Tibial artery (tissue), 4 donors: ENCODE results near the gene SPAG6.

Experiments
- DNase-seq, 2 donors: peaks; one replicate each; pipeline ENCODE4 v3.0.0-alpha.2; 2019
- H3K27ac ChIP-seq, 2 donors: fragments of 200-600 bp; sonication (generic) in 1 of 2; 1 replicate in 1 of 2; 2 replicates in 1 of 2; pipeline ENCODE4 v1.5.1; 2018 to 2019; ENCODE audit warnings: mild to moderate bottlenecking in 1 of 2
- H3K27me3 ChIP-seq, 2 donors: fragments of 200-600 bp; sonication (generic) in 1 of 2; one replicate each; pipeline versions ENCODE4 v1.5.1 to v1.6.0; 2016 to 2019
- H3K36me3 ChIP-seq, 3 donors: fragments of 200-600 bp; sonication (generic) in 2 of 3; one replicate each; pipeline ENCODE4 v1.5.1; 2016 to 2019; ENCODE audit warnings: mild to moderate bottlenecking in 2 of 3
- H3K4me1 ChIP-seq, 4 donors: fragments of 200-600 bp; sonication (generic) in 2 of 4; 1 replicate in 3 of 4; 2 replicates in 1 of 4; pipeline ENCODE4 v1.5.1; 2016 to 2019
- H3K4me3 ChIP-seq, 2 donors: fragments of 200-600 bp; sonication (generic) in 1 of 2; 1 replicate in 1 of 2; 2 replicates in 1 of 2; pipeline ENCODE4 v1.5.1; 2018 to 2019; ENCODE audit warnings: mild to moderate bottlenecking in 2 of 2
- H3K9me3 ChIP-seq, 3 donors: fragments of 200-600 bp; sonication (generic) in 1 of 3; one replicate each; pipeline ENCODE4 v1.5.1; 2016 to 2019
- CTCF ChIP-seq, 2 experiments: fragments of 200-600 bp in 1 of 2; fragments of 450-650 bp in 1 of 2; IDR thresholded peaks; one replicate each; pipeline ENCODE4 v1.5.1; 2017 to 2019; ENCODE audit warnings: antibody characterized with exemption in 2 of 2, mild to moderate bottlenecking in 1 of 2, moderate library complexity in 1 of 2
- intact Hi-C: fragments of 100-400 bp; cut with DNase I; formaldehyde crosslinking; loops from one replicate; pipeline ENCODE4 v1.15.0; 2023; ENCODE audit warnings: low total_unique reads

The SPAG6 gene

DNA sequence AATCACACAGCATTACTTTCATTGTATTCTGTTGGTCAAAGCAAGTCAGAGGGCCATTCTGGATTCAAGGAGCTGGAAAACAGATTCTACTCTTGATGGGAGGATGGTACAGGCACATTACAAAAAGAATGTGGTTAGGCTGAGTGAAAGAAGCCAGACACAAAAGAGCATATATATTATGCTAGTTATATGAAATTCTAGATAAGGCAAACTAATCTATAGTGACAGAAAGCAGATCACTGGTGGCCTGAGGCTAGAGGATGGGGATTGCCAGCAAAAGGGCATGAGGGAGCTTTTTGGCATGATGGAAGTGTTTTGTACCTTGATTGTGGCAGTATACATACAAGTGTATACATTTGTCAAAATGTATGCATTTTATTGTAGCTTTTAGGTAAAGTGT, 96.8 kb downstream of the SPAG6 start:
- Histone ChIP-seq H3K9me3 (no peaks in the 10 kb centered on the region), H3K27ac (no peak overlapping the region), H3K4me3 (no peak overlapping the region), H3K27me3 (no peaks in the 10 kb centered on the region), H3K4me1 (peaks cover 0 to 20% (median 13%) of the 10 kb centered on the region in 4 donors), H3K36me3 (no peaks in the 10 kb centered on the region)
- TF ChIP-seq CTCF (IDR thresholded peaks at IDR 0.05): no peak
- intact Hi-C loops: no loop called here
- no peak for DNase-seq

GRCh38 chr10:22442468-22442867, 97.2 kb downstream of the SPAG6 start:
- Histone ChIP-seq H3K36me3 (no peaks in the 10 kb centered on the region), H3K4me3 (no peak overlapping the region), H3K4me1 (peaks cover 0 to 20% (median 13%) of the 10 kb centered on the region in 4 donors), H3K9me3 (no peaks in the 10 kb centered on the region), H3K27me3 (no peaks in the 10 kb centered on the region), H3K27ac (no peak overlapping the region)
- TF ChIP-seq CTCF (IDR thresholded peaks at IDR 0.05): no peak
- intact Hi-C loops: no loop called here
- no peak for DNase-seq

- H3K36me3 ChIP-seq: no peaks in the 10 kb centered on the region
- no peak for DNase-seq
- no peaks in the 10 kb centered on the region for H3K27me3 ChIP-seq
- intact Hi-C loops: no loop called here
- TF ChIP-seq CTCF (IDR thresholded peaks at IDR 0.05): no peak
- no peaks in the 10 kb centered on the region for H3K9me3 ChIP-seq
- peaks cover 0 to 15% (median 7%) of the 10 kb centered on the region in 4 donors for H3K4me1 ChIP-seq
- no peak overlapping the region for H3K4me3 ChIP-seq
- H3K27ac ChIP-seq: no peak overlapping the region
These were observed 98.0 kb downstream of the SPAG6 start for GRCh38 chr10:22443175-22443901.

- peaks cover 0 to 1% of the 10 kb centered on the region in 2 donors for H3K27me3 ChIP-seq
- no peaks in the 10 kb centered on the region for H3K36me3 ChIP-seq
- no peaks in the 10 kb centered on the region for H3K9me3 ChIP-seq
- no peak overlapping the region for H3K27ac ChIP-seq
- no peak for TF ChIP-seq CTCF (IDR thresholded peaks at IDR 0.05)
- peaks cover 0 to 7% (median 3%) of the 10 kb centered on the region in 4 donors for H3K4me1 ChIP-seq
- no peak for DNase-seq
- H3K4me3 ChIP-seq: no peak overlapping the region
- intact Hi-C loops: no loop called here
These were observed 99.0 kb downstream of the SPAG6 start for GRCh38 chr10:22444219-22444788.

- no peak overlapping the region for H3K27ac ChIP-seq
- TF ChIP-seq CTCF (IDR thresholded peaks at IDR 0.05): no peak
- no peak for DNase-seq
- H3K9me3 ChIP-seq: no peaks in the 10 kb centered on the region
- H3K27me3 ChIP-seq: peaks cover 0 to 9% of the 10 kb centered on the region in 2 donors
- H3K4me1 ChIP-seq: peaks cover 0 to 7% (median 3%) of the 10 kb centered on the region in 4 donors
- no peak overlapping the region for H3K4me3 ChIP-seq
- intact Hi-C loops: no loop called here
- H3K36me3 ChIP-seq: no peaks in the 10 kb centered on the region
These were observed 100.2 kb downstream of the SPAG6 start for GRCh38 chr10:22445495-22445894.
